Medulla oblongata (tissue), 1 donor: ENCODE results near the gene MAML3.
"Not testable (repeated sequence)": the region's sequence is repeated elsewhere in the genome, so short reads cannot be mapped to it uniquely, and the experiment has no call there.

Experiments used
- DNase-seq: peaks from one replicate; pipeline ENCODE4 v3.0.0-alpha.2; 2015; ENCODE audit errors: extremely low spot score

MAML3 gene

DNA sequence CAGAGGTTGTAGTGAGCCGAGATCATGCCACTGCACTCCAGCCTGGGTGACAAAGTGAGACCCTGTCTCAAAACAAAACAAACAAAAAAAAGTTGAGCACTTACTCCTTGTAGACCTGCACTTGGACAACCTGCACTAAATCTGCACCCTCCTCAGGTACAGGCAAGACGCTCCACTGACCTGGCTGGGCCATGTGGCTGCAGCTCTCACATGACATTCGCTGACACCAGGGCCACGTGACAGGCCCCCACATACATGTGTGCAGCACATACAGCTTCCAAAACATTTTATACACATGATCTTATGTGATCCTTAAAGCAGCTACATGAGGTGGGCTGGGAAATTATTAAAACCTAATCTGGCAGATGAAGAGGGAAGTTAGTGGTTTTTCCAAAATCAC lies 425.8 kb downstream of the MAML3 start:
- no peak for DNase-seq

DNA sequence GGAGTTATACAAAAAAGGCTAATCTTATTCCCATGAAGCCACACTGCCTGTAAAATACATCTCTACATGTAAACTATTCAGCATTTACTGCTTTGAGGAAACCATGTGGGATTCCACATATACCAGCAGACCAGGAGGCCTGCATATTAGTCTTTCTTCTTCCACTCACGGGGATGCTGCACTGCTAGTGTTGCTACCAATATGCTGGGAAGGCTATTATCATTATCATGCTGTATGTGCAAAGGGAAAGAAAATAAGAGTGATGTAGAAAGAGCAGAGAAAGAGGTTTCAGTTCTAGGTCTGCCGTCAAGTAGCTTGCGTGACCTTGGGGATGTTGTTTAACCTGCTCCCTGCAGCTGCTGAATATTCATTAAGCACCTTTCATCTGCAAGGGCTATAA lies 427.4 kb downstream of the MAML3 start:
- DNase-seq, result no peak

DNA sequence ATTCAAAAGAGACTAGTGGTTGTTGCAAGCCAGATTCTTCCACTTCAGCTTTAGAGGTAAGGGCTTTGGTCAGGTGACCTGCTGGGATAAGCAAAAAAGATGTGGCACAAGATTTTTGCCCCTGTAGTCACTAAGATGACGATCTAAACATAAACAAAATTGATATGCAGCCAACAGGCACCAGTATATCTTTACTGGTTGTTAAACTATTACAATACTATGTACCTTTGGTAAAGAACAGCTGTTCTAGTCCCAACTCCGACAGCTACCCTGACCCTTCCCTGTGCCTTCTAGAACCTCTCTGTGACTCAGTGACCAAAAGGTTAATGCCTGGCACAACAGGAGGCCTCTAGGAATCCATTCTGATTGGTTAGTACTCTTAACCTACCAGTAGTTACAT lies 428.7 kb downstream of the MAML3 start:
- no peak for DNase-seq

DNA sequence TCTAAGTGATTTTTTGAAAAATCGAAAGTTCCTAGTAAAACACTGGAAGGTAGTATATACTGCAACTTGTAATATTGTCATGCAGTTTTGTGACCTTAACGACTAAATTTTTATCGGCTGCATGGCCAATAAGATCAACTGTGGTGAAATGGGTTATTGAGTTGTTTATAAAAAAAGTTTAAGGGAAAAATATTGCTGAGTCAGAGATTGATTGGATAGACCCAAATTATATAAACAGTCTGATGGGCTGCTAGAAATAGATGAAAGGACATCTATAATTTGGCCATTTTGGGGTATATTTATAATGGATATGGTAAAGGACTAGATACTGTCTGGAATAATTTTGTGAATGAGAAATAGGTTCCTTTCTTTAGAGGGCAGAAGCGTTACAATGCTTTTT lies 432.2 kb downstream of the MAML3 start:
- DNase-seq, result no peak

DNA sequence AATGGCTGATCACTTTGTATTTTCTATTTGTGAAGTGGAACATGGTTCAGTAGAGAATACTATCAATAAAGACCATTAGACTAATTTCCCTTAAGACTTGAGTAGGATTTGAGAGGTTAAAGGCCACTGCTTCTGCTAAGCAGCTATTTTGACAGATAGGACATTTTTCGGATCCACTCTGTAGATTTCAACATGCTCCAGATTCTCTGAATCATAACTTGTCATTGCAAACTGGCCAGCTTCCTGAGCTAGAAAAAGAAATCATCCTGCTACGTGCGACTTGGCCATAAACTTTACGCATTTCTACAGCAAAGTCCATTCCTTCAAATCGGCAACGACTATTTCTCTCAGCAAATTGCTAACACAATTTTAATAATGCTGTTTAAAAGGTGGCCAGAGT lies 433.2 kb downstream of the MAML3 start:
- no peak for DNase-seq

DNA sequence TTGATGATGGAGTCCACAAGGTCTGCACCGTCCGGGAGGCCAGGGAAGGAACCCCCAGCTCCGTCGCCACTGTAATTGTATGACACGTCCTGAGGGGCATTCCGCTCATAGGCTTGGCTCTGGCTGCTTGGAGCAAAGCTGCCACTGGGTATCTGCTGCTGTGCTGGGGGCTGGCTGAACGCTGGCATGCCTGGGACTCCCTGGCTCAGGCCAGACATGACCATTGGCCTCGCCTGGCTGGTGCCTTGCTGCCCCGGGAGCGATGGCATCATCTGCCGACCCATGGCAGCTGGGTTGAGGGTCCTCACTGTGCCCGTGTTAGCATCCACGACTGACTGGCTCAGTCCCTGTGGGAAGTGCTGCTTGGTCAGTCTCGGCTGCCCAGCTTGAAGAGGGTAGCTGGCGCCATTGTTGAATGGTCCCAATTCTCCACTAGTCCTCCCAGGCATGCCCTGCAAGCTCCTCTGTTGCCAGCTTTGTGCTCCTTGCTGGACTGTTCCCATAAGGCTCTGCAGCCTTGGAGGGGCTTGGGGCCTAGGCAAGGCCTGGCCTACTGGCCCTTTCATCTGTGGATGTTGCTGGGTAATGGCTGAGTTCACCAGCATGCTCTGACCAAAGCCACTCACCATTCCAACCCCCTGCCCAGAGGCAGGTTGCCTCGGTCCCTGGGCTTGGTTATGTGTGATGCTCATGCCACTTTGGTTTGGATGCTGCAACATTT lies 434.4 kb downstream of the MAML3 start:
- DNase-seq, result no peak

DNA sequence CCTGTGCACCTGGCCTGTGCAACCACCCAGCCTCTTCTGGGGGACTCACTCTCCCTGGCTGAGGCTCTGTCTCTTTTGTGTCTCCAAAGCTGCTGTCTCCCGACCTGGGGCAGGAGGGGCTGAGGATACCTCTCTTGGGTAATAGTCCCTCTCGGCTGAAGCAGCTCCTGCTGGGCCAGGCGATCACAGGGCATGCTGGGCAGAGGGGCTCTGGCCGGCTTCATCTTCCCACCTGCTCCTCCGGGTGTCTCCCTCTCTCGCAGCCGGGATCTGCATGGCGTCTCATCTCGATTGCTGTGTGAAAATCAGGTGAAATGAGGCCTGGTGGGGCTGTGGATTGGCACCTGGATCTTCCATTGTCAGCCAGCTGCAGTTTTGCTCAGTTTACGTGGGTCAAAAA lies 435.2 kb downstream of the MAML3 start:
- DNase-seq, result no peak

DNA sequence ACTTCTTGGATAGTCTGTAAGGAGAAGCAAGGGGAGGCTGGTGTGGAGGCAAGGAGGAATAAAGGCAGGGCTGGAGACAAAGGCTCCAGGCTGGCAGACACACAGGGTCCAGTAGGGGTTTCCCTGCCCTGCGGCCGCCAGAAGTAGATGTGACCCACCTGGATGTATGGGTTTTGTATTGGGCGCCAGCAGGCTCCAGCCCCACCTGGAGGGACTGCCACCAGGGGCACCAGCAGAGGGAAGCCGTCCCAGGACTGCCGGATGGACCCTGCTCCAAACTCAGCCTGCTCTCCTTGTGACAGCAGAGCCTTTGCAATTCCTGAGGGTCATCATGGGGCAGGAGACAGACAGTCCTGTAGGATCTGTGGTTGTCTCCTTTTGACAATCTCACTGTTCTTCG lies 435.6 kb downstream of the MAML3 start:
- no peak for DNase-seq

DNA sequence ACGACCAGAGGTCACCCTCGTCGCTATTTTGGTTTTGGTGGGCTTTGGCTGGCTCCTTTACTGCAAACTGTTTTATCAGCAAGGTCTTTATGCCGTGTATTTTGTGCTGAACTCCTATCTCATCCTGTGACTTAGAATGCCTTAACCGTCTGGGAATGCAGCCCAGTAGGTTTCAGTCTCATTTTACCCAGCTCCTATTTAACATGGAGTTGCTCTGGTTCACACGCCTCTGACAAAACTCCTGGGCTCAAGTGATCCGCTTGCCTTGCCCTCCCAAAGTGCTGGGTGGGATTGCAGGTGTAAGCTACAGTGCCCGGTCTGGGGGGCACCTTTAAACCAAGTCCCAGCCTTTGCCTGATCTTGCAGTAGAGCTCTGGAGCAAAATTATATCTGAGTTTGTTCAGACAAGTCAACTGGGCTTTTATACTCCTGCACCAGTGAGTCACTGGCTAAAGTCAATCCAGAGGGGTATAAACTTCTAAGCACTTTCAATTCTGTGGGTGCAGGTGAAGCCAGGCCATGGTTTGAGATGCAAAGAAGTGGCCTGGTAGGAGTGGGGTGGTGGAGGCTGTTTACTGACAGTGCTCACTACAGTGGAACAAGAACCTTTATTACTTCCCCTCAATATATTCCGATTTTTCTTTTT lies 438.1 kb downstream of the MAML3 start:
- DNase-seq, result no peak

DNA sequence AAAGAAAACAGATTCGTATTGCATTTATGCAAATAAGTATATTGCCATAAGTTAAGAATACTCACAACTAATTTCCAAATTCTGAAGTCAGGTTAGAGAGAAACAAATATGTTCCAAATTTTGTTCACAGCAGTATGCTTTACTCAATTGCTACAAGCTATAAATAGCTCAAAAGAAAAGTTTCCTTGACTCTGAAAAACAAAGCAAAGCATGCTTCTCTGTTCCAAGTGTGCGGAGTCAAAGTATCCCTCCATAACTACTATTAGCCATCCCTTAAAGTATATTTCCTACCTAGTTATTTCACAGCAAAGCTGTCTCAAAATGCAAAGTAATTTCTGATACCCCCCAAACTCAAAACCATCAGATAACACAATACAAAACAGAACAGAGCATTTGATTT lies 441.1 kb downstream of the MAML3 start:
- no peak for DNase-seq

DNA sequence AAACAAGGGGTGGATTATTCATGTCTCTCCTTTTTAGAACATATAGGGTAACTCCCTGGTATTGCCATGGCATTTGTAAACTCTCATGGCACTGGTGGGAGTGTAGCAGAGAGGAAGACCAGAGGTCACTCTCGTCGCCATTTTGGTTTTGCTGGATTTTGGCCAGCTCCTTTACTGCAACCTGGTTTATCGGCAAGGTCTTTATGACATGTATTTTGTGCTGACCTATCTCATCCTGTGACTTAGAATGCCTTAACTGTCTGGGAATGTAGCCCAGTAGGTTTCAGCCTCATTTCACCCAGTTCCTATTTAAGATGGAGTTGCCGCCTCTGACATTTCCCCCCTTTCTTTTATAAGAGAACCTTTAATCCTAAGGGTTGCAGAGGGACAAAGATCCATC lies 442.5 kb downstream of the MAML3 start:
- no peak for DNase-seq

DNA sequence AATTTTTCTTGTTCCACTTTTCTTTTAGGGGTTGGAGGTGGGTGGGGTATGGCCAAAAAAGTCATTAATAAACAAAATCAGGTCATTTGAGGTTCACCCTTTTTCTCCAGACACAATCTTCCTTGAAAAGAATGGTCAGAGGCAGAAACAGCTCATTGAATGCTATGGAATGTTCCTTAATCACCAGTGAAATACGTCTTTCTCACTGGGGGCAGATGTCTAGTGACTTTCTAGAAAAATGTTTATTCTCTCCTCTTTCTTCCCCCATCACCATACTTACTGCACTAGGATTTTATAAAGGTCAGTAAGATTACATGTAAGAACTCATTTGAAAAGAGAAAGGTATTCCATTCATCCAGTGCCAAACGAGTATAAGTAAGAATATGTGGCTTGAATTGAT lies 443.9 kb downstream of the MAML3 start:
- no peak for DNase-seq

DNA sequence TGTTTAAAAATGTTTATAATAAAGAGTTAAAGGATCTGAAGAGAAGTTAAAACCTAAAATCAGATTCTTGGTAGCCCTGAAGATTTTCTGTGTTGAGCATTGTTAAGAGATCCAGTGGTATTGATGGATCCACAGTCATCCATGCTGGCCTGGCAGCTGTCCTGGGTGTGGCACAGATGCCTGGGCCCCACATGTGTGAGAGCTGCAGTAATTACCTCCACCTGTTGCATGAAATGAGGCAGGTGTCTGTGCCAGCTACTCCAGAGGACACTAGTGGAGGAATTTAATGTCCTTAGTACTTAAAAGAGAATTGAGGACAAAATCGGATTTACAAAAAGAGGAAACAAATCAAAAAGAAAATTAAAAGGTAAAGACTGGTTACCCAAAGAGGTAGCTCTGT lies 444.3 kb downstream of the MAML3 start:
- no peak for DNase-seq

DNA sequence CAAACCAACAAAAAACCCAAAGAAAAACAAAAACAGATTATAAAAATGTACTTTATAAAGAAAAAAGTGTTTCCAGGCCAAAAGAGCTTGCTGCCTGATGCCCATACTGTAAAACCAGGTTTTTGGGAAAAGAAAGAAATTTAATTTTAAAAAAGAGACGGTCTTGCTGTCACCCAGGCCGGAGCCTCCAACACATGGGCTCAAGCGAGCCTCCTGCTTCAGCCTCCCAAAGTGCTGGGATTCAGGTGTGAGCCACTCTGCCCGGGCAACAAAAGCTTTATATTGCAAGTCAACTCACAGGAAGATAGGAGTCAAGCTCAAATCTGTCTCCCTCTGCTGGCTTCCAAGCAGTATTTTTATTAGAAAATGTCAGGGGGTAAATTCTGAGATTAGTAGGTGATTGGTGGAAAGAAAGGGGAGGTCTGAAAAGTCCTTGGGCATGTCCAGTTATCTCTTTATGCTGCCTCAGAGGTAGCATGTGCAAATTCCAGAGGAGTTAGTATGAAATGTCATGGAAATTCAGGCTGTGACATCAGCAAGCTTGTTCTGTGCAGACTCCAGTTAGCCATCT lies 449.0 kb downstream of the MAML3 start:
- DNase-seq, result no peak

DNA sequence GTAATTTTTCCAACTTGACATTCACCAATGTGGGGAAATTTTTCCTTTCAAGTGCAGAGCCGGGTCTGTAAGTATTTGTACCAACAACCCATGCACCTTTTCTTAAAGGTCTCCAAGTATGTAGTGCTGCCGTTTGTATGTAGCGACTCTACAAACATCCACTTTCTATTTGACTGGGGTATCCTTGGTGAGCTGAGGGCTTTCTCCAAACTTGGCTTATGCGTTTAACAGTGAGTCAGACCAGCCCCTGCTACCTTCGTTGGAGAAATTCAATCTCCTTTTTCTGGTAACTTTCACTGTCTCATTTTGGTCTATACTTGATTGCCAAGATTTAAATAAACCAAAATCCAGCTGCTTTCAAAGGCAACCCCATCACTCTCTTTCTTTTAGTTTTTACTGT lies 453.4 kb downstream of the MAML3 start:
- no peak for DNase-seq

DNA sequence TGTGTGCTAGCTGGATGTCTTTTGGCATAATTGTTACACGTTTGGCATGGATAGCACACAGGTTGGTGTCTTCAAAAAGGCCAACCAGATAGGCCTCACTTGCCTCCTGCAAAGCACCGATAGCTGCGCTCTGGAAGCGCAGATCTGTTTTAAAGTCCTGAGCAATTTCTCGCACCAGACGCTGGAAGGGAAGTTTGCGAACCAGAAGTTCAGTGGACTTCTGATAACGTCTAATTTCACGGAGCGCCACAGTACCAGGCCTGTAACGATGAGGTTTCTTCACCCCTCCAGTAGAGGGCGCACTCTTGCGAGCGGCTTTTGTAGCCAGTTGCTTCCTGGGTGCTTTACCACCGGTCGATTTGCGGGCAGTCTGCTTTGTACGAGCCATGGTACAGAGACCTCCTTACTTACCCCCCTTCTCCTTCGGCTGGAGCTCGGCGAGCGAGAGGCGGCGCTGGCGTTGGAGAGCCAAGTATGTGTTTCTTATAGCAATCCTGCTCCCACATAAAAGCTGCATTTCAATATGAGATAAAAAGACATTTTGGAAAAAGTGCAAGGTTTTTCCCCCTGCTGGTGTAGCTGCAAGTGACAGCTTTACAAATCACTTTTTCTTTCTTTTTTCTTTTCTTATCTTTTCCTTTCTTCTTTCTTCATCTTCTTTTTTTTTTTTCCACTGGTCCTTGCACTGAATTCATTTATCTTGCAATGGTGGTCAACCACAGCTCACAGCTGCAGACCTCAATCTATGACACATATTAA lies 455.6 kb downstream of the MAML3 start:
- not testable (repeated sequence) for DNase-seq

DNA sequence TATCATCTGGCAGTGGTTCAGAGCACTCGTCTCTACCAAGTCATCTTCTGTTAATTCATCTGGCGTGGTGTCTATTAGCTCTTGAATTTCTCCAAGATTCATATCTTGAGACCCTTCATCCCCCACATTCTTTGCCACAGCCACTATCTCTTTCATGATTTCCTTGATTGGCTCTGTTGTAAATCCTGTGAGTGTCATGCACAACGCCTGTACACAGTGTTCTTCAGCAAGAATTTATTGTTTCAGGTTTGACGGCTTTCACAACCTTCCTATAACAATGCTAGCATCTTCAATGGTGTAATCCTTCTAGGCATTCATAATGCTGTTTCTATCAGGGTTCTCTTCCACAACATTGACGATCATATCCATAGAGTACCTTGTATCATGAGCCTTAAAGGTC lies 457.5 kb downstream of the MAML3 start:
- DNase-seq, result no peak

DNA sequence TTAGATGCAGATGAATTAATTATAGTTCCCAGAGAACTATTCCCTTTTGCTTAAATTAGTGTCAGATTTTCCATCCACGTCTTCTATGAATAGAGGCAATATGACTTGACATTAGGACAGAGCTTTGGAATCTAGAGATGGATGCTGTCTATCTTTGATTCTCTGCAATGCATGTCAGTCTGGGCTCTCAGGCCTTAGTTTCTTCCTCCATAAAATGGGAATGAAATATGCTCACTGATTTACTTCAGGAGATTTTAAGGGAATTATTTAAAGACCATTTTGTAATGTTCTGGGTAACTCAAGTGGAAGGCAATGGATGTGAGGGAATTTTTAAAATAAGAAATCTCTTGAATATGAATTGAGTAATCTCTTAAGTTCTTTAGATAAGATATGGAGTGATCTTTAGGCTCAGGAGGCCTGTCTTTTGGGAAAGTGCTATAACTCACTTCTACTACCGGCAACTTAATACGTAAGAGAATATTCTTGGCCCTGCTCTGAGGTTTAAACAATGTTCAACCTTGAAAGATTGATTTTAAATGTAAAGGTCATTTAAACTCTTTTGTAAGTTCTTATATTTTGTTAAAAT lies 459.4 kb downstream of the MAML3 start:
- DNase-seq, result no peak

DNA sequence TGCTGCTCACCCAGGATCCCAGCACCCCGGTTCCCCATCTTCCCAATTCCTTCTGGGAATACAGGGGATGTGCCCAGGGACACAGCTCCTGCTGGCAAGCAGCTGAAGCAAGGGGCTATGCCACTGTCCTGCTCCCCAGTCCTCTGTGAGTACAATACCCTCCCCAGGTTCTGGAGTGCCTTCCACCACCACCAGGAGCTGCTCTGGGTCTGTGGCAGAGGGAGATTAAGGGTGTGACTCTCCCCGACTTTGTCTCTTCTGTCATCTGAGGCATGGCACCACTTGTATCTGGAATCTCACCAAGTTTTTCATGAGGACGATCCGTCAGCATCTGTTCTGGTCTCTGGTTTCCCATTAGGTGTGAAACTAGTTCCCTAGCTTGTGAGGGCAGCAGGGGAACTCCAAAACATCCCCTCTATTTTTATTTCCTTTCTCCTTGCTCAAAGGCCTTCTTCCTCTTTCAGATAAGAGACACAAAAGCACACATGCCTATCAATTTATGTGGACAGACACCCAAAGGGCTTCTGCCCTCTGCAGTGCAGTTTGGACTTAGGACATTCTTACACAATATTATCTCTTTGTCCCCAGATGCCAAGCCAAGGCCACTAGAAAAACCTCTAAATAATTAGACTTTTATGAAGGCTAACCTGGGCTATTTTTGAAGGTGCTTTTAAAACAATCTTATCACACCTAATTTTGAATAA lies 461.5 kb downstream of the MAML3 start:
- peak; percentile 50 for DNase-seq

DNA sequence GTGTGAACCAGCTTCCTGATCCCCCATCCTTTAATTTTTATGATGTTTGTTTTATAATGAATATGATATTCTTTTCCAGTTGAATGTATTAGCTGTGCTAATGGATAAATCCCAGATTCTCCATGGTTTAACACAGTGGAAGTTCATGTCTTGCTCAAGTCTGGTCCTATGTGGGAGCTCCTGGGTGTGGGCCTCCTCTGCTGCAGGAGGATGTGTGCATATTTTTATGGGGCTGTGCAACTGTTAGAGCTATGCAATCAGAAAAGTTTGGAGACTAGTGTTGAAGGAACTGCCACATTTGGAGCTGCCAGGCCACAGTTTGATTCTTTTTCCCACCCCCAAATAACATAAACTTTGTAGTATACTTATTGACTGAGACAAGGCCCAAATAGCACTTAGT lies 463.6 kb downstream of the MAML3 start:
- DNase-seq, result no peak

DNA sequence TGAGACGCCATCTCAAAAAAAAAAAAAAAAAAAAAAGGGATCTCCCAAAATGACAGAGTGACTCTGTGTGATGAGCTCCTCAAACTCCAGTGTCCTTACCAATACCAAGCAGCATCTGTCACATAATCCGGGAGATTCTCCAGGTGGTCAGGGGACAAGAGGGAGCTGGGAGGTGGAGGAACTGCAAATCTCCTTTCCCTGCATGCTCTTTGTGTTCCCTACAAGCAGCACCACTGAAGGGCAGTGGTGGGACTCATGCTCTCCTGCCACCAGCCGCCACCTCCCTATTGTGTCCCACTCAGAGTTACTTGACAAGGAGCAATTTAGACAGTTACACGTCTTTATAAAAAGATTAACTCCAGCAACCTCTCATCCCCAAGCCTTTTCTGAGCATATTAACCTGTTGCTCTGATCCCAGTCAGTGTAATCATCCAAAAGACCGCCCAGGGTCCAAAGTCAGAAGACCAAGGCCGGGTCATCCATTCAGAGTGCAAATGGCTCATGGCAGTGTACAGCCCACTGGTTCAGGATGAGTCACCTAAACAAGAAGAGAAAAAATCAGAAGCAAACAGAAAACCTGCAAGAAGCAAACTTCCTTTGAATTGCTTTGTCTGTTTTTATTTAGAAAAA lies 464.8 kb downstream of the MAML3 start:
- DNase-seq, result no peak
